Endodermal cell (in vitro differentiated cells): ENCODE data around the gene EHD4. TPM values are rescaled to one million over a fixed set of nuclear protein-coding genes. Genes with fewer than 3 reads are reported as not detected.

Experiments used
- DNase-seq: peaks from one replicate; pipeline ENCODE4 v3.0.0-alpha.2; 2017
- H3K27ac ChIP-seq: 2 replicates; pipeline ENCODE4 v1.5.1; 2013; ENCODE audit warnings: mild to moderate bottlenecking, low read depth, low read length, moderate library complexity
- H3K27me3 ChIP-seq: 2 replicates; pipeline ENCODE4 v1.6.1; 2013; ENCODE audit warnings: mild to moderate bottlenecking, low read length, moderate library complexity; ENCODE audit not compliant: insufficient read depth, control insufficient read depth, poor library complexity, severe bottlenecking
- H3K36me3 ChIP-seq: 2 replicates; pipeline ENCODE4 v1.7.0; 2013; ENCODE audit warnings: mild to moderate bottlenecking, low read length, moderate library complexity; ENCODE audit not compliant: control insufficient read depth, insufficient read depth
- H3K4me1 ChIP-seq: one replicate; pipeline ENCODE4 v1.7.0; 2013; ENCODE audit warnings: low read length; ENCODE audit not compliant: control insufficient read depth, insufficient read depth
- H3K4me3 ChIP-seq: 2 replicates; pipeline ENCODE4 v1.5.1; 2013; ENCODE audit warnings: mild to moderate bottlenecking, low read length, moderate library complexity
- H3K9ac ChIP-seq: 2 replicates; pipeline ENCODE4 v1.6.1; 2013; ENCODE audit warnings: mild to moderate bottlenecking, low read length, moderate library complexity; ENCODE audit not compliant: poor library complexity, severe bottlenecking; ENCODE audit errors: extremely low read depth
- H3K9me3 ChIP-seq: 2 replicates; pipeline ENCODE4 v1.6.1; 2013; ENCODE audit warnings: mild to moderate bottlenecking, low read length, moderate library complexity; ENCODE audit not compliant: control insufficient read depth
- H3K27ac Mint-ChIP-seq: 2 replicates; pipeline ENCODE4 v1.8.0; 2020; ENCODE audit warnings: mixed read lengths
- H3K27me3 Mint-ChIP-seq: 2 replicates; pipeline ENCODE4 v1.8.0; 2021; ENCODE audit warnings: mild to moderate bottlenecking, mixed read lengths; ENCODE audit not compliant: insufficient read depth
- H3K36me3 Mint-ChIP-seq: 2 replicates; pipeline ENCODE4 v1.8.0; 2020; ENCODE audit warnings: low read depth, mixed read lengths
- H3K4me1 Mint-ChIP-seq: 2 replicates; pipeline ENCODE4 v1.8.0; 2020; ENCODE audit warnings: mixed read lengths
- H3K4me3 Mint-ChIP-seq: 2 replicates; pipeline ENCODE4 v1.8.0; 2020; ENCODE audit warnings: mild to moderate bottlenecking, moderate library complexity, mixed read lengths
- H3K9me3 Mint-ChIP-seq: 2 replicates; pipeline ENCODE4 v1.8.0; 2020; ENCODE audit warnings: mild to moderate bottlenecking, mixed read lengths
- CTCF ChIP-seq: fragments of 200-600 bp; sonication (generic); conservative IDR thresholded peaks from 2 replicates; pipeline ENCODE4 v1.5.0; 2021; ENCODE audit warnings: antibody characterized with exemption, mild to moderate bottlenecking
- WGBS, 2 experiments: methylation state at CpG; one replicate each; pipeline versions ENCODE4 v1.1.5 to v1.1.7; 2013; ENCODE audit warnings: missing lambda C conversion rate in 2 of 2, mixed read lengths in 1 of 2; ENCODE audit not compliant: insufficient coverage in 1 of 2, insufficient read length in 1 of 2; 5-methylcytosine and 5-hydroxymethylcytosine counted together
- total RNA-seq, 2 donors: library from RNA; stranded (reverse); fragmentation: NEBNext Ultra II Directional in 1 of 2; extraction: Animal tissue kit (Norgen Biotek cat#: 25700) in 1 of 2; gene quantifications; 2 replicates in 1 of 2; 3 replicates in 1 of 2; pipeline ENCODE4 v1.2.1, GENCODE V29; 2021

The EHD4 gene
- total RNA-seq, 2 donors from 2014 or later: 16.9 to 17.3 TPM

DNA sequence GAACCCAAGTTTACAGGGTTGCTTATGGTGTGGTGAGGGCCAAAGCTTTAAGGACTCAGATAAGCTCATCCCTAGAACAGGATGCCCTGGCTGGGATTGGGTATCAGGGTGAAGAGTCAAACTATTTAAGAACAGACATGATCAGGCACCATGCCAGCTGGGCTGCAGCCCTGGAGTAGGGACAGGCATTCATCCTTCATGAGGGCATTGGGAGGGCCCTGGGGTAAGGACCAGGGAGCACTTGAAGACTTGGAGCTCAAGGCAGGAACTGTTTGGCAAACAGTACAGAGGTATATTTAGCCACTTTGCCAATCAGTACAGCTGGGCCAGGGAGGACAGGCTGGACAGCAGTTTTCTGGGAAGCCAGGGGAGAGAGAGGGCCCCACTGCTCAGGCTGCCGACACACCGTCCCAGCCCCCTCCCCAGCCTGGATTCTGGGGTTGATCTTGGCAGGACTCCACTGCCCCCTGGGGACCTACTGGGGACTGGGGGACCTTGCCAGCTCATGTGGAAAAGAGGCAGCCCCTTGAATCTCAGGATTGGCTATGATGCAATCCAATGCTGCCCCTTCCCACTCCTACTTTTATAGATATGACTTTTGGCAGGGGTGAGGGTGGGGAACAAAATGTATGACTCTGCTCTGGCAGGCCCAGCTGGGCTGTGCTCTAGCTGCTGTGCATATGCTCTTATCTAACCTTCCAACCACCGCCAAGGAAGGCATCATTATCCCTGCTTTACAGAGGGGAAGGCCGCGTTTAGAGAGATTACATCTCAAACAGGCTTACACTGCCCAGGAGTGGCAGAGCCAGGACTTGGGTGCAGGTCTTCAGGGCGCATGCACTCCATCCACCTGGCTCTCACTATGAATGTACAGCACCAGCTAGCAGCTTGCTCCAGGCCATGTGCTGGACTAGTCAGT, 46.2 kb upstream of the EHD4 start:
- no peak overlapping the region for H3K4me3 ChIP-seq
- H3K36me3 Mint-ChIP-seq: no peaks in the 10 kb centered on the region
- H3K9me3 Mint-ChIP-seq: peaks cover 28% of the 10 kb centered on the region
- no peaks in the 10 kb centered on the region for H3K36me3 ChIP-seq
- H3K9me3 ChIP-seq: peaks cover 22% of the 10 kb centered on the region
- no peaks in the 10 kb centered on the region for H3K4me1 Mint-ChIP-seq
- 93 to 95% methylated on average over 6 of the region's 6 CpGs for WGBS, 2 experiments
- no peak overlapping the region for H3K9ac ChIP-seq
- H3K27me3 Mint-ChIP-seq: peaks cover 2% of the 10 kb centered on the region
- no peak for DNase-seq
- H3K27ac Mint-ChIP-seq: no peak overlapping the region
- no peak for TF ChIP-seq CTCF
- no peaks in the 10 kb centered on the region for H3K4me1 ChIP-seq
- no peak overlapping the region for H3K27ac ChIP-seq
- no peaks in the 10 kb centered on the region for H3K27me3 ChIP-seq
- no peak overlapping the region for H3K4me3 Mint-ChIP-seq

DNA sequence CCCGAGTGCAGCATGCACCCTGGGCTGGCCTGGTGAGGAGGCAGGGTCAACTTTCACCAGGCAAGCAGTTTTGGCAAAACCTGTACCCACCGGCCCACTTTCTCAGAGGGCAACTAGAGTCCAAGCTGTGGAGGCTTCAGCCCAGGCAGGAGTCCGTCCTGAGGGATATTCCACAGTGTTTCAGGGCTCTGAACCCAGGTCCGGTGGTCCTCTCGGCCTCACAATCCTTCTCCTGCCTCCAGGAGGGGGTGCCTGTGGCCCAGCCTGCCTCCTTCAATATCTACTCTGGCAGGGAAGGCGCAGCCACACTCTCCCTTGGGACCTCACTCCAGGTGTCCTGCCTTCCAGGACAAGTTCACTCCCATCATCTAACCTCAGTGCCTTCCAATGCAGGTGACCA, 44.6 kb upstream of the EHD4 start:
- no peaks in the 10 kb centered on the region for H3K36me3 ChIP-seq
- H3K27ac Mint-ChIP-seq: no peak overlapping the region
- DNase-seq: no peak
- no peak overlapping the region for H3K27ac ChIP-seq
- H3K9me3 Mint-ChIP-seq: peaks cover 14% of the 10 kb centered on the region
- H3K27me3 ChIP-seq: no peaks in the 10 kb centered on the region
- 89 to 96% methylated on average over 4 to 6 of the region's 6 CpGs for WGBS, 2 experiments
- H3K9ac ChIP-seq: no peak overlapping the region
- no peak for TF ChIP-seq CTCF
- H3K4me1 ChIP-seq: no peaks in the 10 kb centered on the region
- peaks cover 2% of the 10 kb centered on the region for H3K27me3 Mint-ChIP-seq
- no peak overlapping the region for H3K4me3 ChIP-seq
- H3K9me3 ChIP-seq: peaks cover 6% of the 10 kb centered on the region
- peaks cover 6% of the 10 kb centered on the region for H3K4me1 Mint-ChIP-seq
- H3K4me3 Mint-ChIP-seq: no peak overlapping the region
- no peaks in the 10 kb centered on the region for H3K36me3 Mint-ChIP-seq

GRCh38 chr15:42014406-42014805, 42.0 kb upstream of the EHD4 start:
- no peak for TF ChIP-seq CTCF
- H3K9ac ChIP-seq: no peak overlapping the region
- peaks cover 6% of the 10 kb centered on the region for H3K4me1 Mint-ChIP-seq
- no peak overlapping the region for H3K27ac Mint-ChIP-seq
- no peaks in the 10 kb centered on the region for H3K4me1 ChIP-seq
- no peak for DNase-seq
- no peaks in the 10 kb centered on the region for H3K27me3 ChIP-seq
- H3K4me3 ChIP-seq: no peak overlapping the region
- H3K36me3 ChIP-seq: no peaks in the 10 kb centered on the region
- WGBS, 2 experiments: 98 to 100% methylated on average over 3 to 4 of the region's 4 CpGs
- H3K9me3 Mint-ChIP-seq: no peaks in the 10 kb centered on the region
- H3K36me3 Mint-ChIP-seq: no peaks in the 10 kb centered on the region
- H3K27ac ChIP-seq: no peak overlapping the region
- H3K4me3 Mint-ChIP-seq: no peak overlapping the region
- peaks cover 2% of the 10 kb centered on the region for H3K27me3 Mint-ChIP-seq
- H3K9me3 ChIP-seq: no peaks in the 10 kb centered on the region
